WTC11 (cell line): ENCODE data around the gene CACNA1C.

Experiments
- ATF2 ChIP-seq: sonication (generic); formaldehyde crosslinking; IDR thresholded peaks from 2 replicates; pipeline ENCODE4 v1.8.1; 2022; ENCODE audit warnings: low read depth, missing genetic modification reagents, borderline replicate concordance
- ATF6 ChIP-seq: sonication (generic); formaldehyde crosslinking; IDR thresholded peaks from 2 replicates; pipeline ENCODE4 v1.8.1; 2023; ENCODE audit warnings: mild to moderate bottlenecking, missing genetic modification reagents
- E2F1 ChIP-seq: sonication (generic); formaldehyde crosslinking; IDR thresholded peaks from 2 replicates; pipeline ENCODE4 v1.8.0; 2022; ENCODE audit warnings: mild to moderate bottlenecking, missing genetic modification reagents
- FOXP1 ChIP-seq: sonication (generic); formaldehyde crosslinking; IDR thresholded peaks from 2 replicates; pipeline ENCODE4 v1.8.0; 2022; ENCODE audit warnings: missing genetic modification reagents, mild to moderate bottlenecking, moderate library complexity, borderline replicate concordance
- NR1H2 ChIP-seq: sonication (generic); formaldehyde crosslinking; IDR thresholded peaks from 2 replicates; pipeline ENCODE4 v1.9.0; 2021; ENCODE audit warnings: mild to moderate bottlenecking, moderate library complexity, missing genetic modification reagents
- NR3C1 ChIP-seq: sonication (generic); formaldehyde crosslinking; conservative IDR thresholded peaks from 2 replicates; pipeline ENCODE4 v1.8.1; 2023; ENCODE audit warnings: low read depth, mild to moderate bottlenecking, missing genetic modification reagents
- SP1 ChIP-seq: sonication (generic); formaldehyde crosslinking; conservative IDR thresholded peaks from 2 replicates; pipeline ENCODE4 v1.8.1; 2022; ENCODE audit warnings: missing genetic modification reagents
- USF2 ChIP-seq: sonication (generic); formaldehyde crosslinking; IDR thresholded peaks from 2 replicates; pipeline ENCODE4 v1.8.1; 2023; ENCODE audit warnings: mild to moderate bottlenecking, missing genetic modification reagents, moderate library complexity
- ZNF138 ChIP-seq: sonication (generic); formaldehyde crosslinking; conservative IDR thresholded peaks from 2 replicates; pipeline ENCODE4 v1.8.1; 2022; ENCODE audit warnings: mild to moderate bottlenecking, moderate library complexity, missing genetic modification reagents
- ZNF512 ChIP-seq: sonication (generic); formaldehyde crosslinking; IDR thresholded peaks from 2 replicates; pipeline ENCODE4 v1.8.1; 2022; ENCODE audit warnings: missing genetic modification reagents, borderline replicate concordance
- TF ChIP-seq, protein P1 (sequence below): fragments of 200-600 bp; IDR thresholded peaks from 2 replicates; pipeline ENCODE4 v1.8.0; 2022; ENCODE audit warnings: antibody characterized with exemption
- TF ChIP-seq, protein P2 (sequence below): sonication (generic); formaldehyde crosslinking; IDR thresholded peaks from 2 replicates; pipeline ENCODE4 v1.8.0; 2022; ENCODE audit warnings: mild to moderate bottlenecking, missing genetic modification reagents
- TF ChIP-seq, protein P3 (sequence below): sonication (generic); formaldehyde crosslinking; IDR thresholded peaks from 2 replicates; pipeline ENCODE4 v1.8.1; 2022; ENCODE audit warnings: mild to moderate bottlenecking, missing genetic modification reagents, moderate library complexity, borderline replicate concordance
- TF ChIP-seq, protein P4 (sequence below): sonication (generic); formaldehyde crosslinking; IDR thresholded peaks from 2 replicates; pipeline ENCODE4 v1.8.0; 2022; ENCODE audit warnings: mild to moderate bottlenecking, missing genetic modification reagents

GRCh38 chr12:2461046-2461445 is 408.3 kb downstream of the CACNA1C start:
- TF ChIP-seq, protein P1, sequence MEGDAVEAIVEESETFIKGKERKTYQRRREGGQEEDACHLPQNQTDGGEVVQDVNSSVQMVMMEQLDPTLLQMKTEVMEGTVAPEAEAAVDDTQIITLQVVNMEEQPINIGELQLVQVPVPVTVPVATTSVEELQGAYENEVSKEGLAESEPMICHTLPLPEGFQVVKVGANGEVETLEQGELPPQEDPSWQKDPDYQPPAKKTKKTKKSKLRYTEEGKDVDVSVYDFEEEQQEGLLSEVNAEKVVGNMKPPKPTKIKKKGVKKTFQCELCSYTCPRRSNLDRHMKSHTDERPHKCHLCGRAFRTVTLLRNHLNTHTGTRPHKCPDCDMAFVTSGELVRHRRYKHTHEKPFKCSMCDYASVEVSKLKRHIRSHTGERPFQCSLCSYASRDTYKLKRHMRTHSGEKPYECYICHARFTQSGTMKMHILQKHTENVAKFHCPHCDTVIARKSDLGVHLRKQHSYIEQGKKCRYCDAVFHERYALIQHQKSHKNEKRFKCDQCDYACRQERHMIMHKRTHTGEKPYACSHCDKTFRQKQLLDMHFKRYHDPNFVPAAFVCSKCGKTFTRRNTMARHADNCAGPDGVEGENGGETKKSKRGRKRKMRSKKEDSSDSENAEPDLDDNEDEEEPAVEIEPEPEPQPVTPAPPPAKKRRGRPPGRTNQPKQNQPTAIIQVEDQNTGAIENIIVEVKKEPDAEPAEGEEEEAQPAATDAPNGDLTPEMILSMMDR = no peak
- TF ChIP-seq E2F1 (CRISPR knock-in tag) (no peak), SP1 (CRISPR knock-in tag) (no peak), USF2 (no peak), ZNF512 (CRISPR knock-in tag) (no peak), ATF6 (CRISPR knock-in tag) (no peak), ZNF138 (no peak), FOXP1 (no peak), NR3C1 (CRISPR knock-in tag) (no peak), ATF2 (no peak), NR1H2 (no peak)
- TF ChIP-seq, protein P2, sequence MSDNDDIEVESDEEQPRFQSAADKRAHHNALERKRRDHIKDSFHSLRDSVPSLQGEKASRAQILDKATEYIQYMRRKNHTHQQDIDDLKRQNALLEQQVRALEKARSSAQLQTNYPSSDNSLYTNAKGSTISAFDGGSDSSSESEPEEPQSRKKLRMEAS (CRISPR knock-in tag) = no peak
- TF ChIP-seq, protein P3, sequence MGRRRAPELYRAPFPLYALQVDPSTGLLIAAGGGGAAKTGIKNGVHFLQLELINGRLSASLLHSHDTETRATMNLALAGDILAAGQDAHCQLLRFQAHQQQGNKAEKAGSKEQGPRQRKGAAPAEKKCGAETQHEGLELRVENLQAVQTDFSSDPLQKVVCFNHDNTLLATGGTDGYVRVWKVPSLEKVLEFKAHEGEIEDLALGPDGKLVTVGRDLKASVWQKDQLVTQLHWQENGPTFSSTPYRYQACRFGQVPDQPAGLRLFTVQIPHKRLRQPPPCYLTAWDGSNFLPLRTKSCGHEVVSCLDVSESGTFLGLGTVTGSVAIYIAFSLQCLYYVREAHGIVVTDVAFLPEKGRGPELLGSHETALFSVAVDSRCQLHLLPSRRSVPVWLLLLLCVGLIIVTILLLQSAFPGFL (CRISPR knock-in tag) = no peak
- TF ChIP-seq, protein P4, sequence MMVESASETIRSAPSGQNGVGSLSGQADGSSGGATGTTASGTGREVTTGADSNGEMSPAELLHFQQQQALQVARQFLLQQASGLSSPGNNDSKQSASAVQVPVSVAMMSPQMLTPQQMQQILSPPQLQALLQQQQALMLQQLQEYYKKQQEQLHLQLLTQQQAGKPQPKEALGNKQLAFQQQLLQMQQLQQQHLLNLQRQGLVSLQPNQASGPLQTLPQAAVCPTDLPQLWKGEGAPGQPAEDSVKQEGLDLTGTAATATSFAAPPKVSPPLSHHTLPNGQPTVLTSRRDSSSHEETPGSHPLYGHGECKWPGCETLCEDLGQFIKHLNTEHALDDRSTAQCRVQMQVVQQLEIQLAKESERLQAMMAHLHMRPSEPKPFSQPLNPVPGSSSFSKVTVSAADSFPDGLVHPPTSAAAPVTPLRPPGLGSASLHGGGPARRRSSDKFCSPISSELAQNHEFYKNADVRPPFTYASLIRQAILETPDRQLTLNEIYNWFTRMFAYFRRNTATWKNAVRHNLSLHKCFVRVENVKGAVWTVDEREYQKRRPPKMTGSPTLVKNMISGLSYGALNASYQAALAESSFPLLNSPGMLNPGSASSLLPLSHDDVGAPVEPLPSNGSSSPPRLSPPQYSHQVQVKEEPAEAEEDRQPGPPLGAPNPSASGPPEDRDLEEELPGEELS (CRISPR knock-in tag) = no peak
